Ishikawa (cell line): Measurements from ENCODE around the gene MGP.

ENCODE experiments used
- EP300 ChIP-seq: IDR thresholded peaks from 2 replicates; pipeline ENCODE4 v1.6.1; 2012; ENCODE audit warnings: borderline replicate concordance
- RAD21 ChIP-seq: IDR thresholded peaks from 2 replicates; pipeline ENCODE4 v1.6.1; 2012; ENCODE audit warnings: low read depth
- TAF1 ChIP-seq: IDR thresholded peaks from 2 replicates; pipeline ENCODE4 v1.6.1; 2012; ENCODE audit warnings: low read depth, mild to moderate bottlenecking
- TEAD4 ChIP-seq: IDR thresholded peaks from 2 replicates; pipeline ENCODE4 v1.6.1; 2012
- YY1 ChIP-seq: IDR thresholded peaks from 2 replicates; pipeline ENCODE4 v1.6.1; 2012; ENCODE audit warnings: low read depth

DNA sequence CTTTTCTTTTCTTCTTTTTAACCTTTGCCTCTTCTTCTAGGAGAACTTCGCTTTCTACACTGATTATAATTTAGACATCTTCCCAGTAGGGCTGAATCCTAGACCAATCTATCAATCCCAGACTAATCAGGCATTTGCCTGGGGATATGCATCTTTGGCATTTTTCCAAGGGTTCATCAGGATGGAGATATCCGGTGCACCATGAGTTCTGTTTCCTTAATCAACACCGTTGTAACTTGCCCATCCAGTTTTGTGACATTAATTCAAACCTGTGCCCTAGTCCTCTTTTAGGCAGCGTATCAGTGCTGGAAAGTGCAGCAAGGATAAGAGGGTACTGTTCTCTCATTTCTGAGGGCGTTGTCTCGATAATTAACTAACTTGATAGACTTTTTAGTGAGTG is 617 bp upstream of the MGP start:
- TF ChIP-seq TAF1 = no peak
- TF ChIP-seq EP300 = no peak
- no peak for TF ChIP-seq YY1
- TF ChIP-seq TEAD4 = no peak
- no peak for TF ChIP-seq RAD21
